K562 (cell line): Measurements from ENCODE around the gene KLHL30. TPM values are rescaled to one million over a fixed set of nuclear protein-coding genes. Genes with fewer than 3 reads are reported as not detected.

Experiments used
- ATAC-seq: fragments of 200-7000 bp; cut with Tn5 transposase; 3 replicates; pipeline ENCODE4 v1.9.1; 2020; ENCODE audit warnings: moderate library complexity
- BruUV-seq: library from RNA; stranded (reverse); fragments of 400-500 nt; replicated peaks from 2 replicates; lab custom pipeline; 2021; lab: Mats Ljungman, UMichigan
- CTCF ChIA-PET: fragments of 300-600 bp; formaldehyde crosslinking; extraction: SDS; loops from one replicate; lab custom pipeline; 2021; ENCODE audit warnings: low intra/inter-chr PET ratio; lab: Yijun Ruan, JAX
- POLR2A ChIA-PET: fragments of 300-600, 350-650 bp; sonication (Branson Sonifier 250); formaldehyde crosslinking; extraction: SDS; loops from one replicate; lab custom pipeline; 2021; ENCODE audit warnings: antibody characterized with exemption, inconsistent platforms; lab: Yijun Ruan, JAX
- DNase-seq, 4 experiments: peaks; one replicate each; pipeline versions ENCODE4 v3.0.0 to v3.0.0-alpha.2; 2011 to 2018; ENCODE audit warnings: low spot score in 3 of 4, mixed read lengths in 3 of 4; ENCODE audit errors: extremely low read depth in 1 of 4
- FAIRE-seq: peaks from 2 replicates; lab custom pipeline; 2011; peaks lifted over from hg19 to GRCh38; lab: Jason Lieb, UNC
- H2AFZ ChIP-seq: 2 replicates; pipeline ENCODE4 v1.6.0; 2011; ENCODE audit warnings: low read depth, low read length, control low read depth, inconsistent platforms
- H3K27ac ChIP-seq: fragments of 200-600 bp; 3 replicates; pipeline ENCODE4 v1.8.0; 2011; ENCODE audit warnings: low read depth, mild to moderate bottlenecking, control low read depth, inconsistent platforms, low read length, moderate library complexity, mixed read lengths; ENCODE audit errors: extremely low read depth
- H3K27me3 ChIP-seq, 2 experiments: fragments of 300-600 bp in 1 of 2; 2 replicates in 1 of 2; 3 replicates in 1 of 2; pipeline versions ENCODE4 v1.6.0 to v1.8.0; 2011; ENCODE audit warnings: inconsistent platforms in 2 of 2, low read length in 2 of 2, mild to moderate bottlenecking in 1 of 2, mixed read lengths in 1 of 2, moderate library complexity in 1 of 2; ENCODE audit not compliant: control insufficient read depth in 2 of 2, insufficient read depth in 2 of 2
- H3K36me3 ChIP-seq: fragments of 300-600 bp; 3 replicates; pipeline ENCODE4 v1.8.0; 2011; ENCODE audit warnings: mild to moderate bottlenecking, low read length, inconsistent platforms; ENCODE audit not compliant: control insufficient read depth, insufficient read depth
- H3K4me1 ChIP-seq, 2 experiments: fragments of 200-600 bp in 1 of 2; replicated peaks in 1 of 2; 2 replicates in 1 of 2; 3 replicates in 1 of 2; pipeline versions ENCODE4 v1.5.1 to v1.8.0; 2011; ENCODE audit warnings: inconsistent platforms in 2 of 2, low read length in 2 of 2, mild to moderate bottlenecking in 1 of 2, mixed read lengths in 1 of 2, moderate library complexity in 1 of 2; ENCODE audit not compliant: control insufficient read depth in 2 of 2, insufficient read depth in 2 of 2
- H3K4me2 ChIP-seq: 2 replicates; pipeline ENCODE4 v1.6.1; 2011; ENCODE audit warnings: low read length, control low read depth, inconsistent platforms, mixed read lengths; ENCODE audit not compliant: insufficient read depth
- H3K4me3 ChIP-seq: fragments of 200-600 bp; sonication (generic), shearing (Covaris generic); 2 replicates; pipeline ENCODE4 v1.5.1; 2016; ENCODE audit warnings: control low read depth, inconsistent platforms
- H3K79me2 ChIP-seq: fragments of 200-600 bp; 3 replicates; pipeline ENCODE4 v1.8.0; 2011; ENCODE audit warnings: low read length, inconsistent platforms; ENCODE audit not compliant: control insufficient read depth, insufficient read depth
- H3K9ac ChIP-seq, 2 experiments: 2 replicates each; pipeline versions ENCODE4 v1.6.0 to v1.6.1; 2011; ENCODE audit warnings: low read depth in 2 of 2, low read length in 2 of 2, control low read depth in 1 of 2, inconsistent platforms in 1 of 2, mild to moderate bottlenecking in 1 of 2, mixed read lengths in 1 of 2; ENCODE audit not compliant: insufficient read depth in 1 of 2
- H3K9me1 ChIP-seq: one replicate; pipeline ENCODE4 v1.6.0; 2011; ENCODE audit warnings: inconsistent platforms, mild to moderate bottlenecking, low read length, moderate library complexity; ENCODE audit not compliant: control insufficient read depth, insufficient read depth
- H3K9me3 ChIP-seq: replicated peaks from 2 replicates; pipeline ENCODE4 v1.5.1; 2011; ENCODE audit warnings: low read depth, low read length, inconsistent platforms; ENCODE audit not compliant: control insufficient read depth, insufficient read depth
- H4K20me1 ChIP-seq: replicated peaks from 2 replicates; pipeline ENCODE4 v1.6.1; 2011; ENCODE audit warnings: low read length, inconsistent platforms, mixed read lengths; ENCODE audit not compliant: control insufficient read depth, insufficient read depth
- ERF ChIP-seq: fragments of 450-650 bp; formaldehyde crosslinking; IDR thresholded peaks from 2 replicates; pipeline ENCODE4 v1.4.0; 2020; ENCODE audit warnings: mild to moderate bottlenecking, mixed read lengths
- ZNF184 ChIP-seq: sonication (generic); formaldehyde crosslinking; IDR thresholded peaks from 2 replicates; pipeline ENCODE4 v1.5.0; 2020; ENCODE audit warnings: missing genetic modification reagents
- ZNF57 ChIP-seq: fragments of 450-650 bp; formaldehyde crosslinking; IDR thresholded peaks from 2 replicates; pipeline ENCODE4 v1.4.0; 2020; ENCODE audit warnings: mild to moderate bottlenecking, moderate library complexity
- WGBS: fragments of 100-300 bp; shearing (Covaris generic); methylation state at CpG from one replicate; pipeline ENCODE4 v1.1.6; 2016; ENCODE audit warnings: low coverage, mixed read lengths; ENCODE audit not compliant: insufficient coverage; ENCODE audit errors: missing lambda C conversion rate; 5-methylcytosine and 5-hydroxymethylcytosine counted together
- in situ Hi-C: fragments of 300-500 bp; cut with MboI; formaldehyde crosslinking; loops from 4 replicates; pipeline ENCODE4 v1.15.0; 2018; ENCODE audit warnings: inconsistent platforms, mixed read lengths
- intact Hi-C: fragments of 100-400 bp; cut with micrococcal nuclease; formaldehyde crosslinking; loops from 2 replicates; pipeline ENCODE4 v1.14.2; 2022
- polyA plus RNA-seq, 8 experiments: library from polyadenylated mRNA; depleted of rRNA in 4 of 8; stranded (reverse) in 5 of 8; unstranded in 3 of 8; fragments of >200 nt; fragmentation: Nextera tagmentation in 2 of 8; fragmentation: Illumina TruSeq in 1 of 8; extraction: Ambion mirVana in 2 of 8; extraction: Trizol in 1 of 8; gene quantifications; 2 replicates each; pipeline versions ENCODE4 v1.2.1 to v1.2.3, GENCODE V29; 2011 to 2014; ENCODE audit warnings: inconsistent platforms in 1 of 8, missing spikeins in 1 of 8
- total RNA-seq, 7 experiments: library from RNA; depleted of rRNA in 6 of 7; stranded (reverse); fragments of >200 nt in 6 of 7; fragmentation: Illumina TruSeq in 2 of 7; extraction: Trizol in 2 of 7; gene quantifications; 2 replicates each; pipeline versions ENCODE4 v1.2.1 to v1.2.3, GENCODE V29; 2011 to 2021; ENCODE audit warnings: low replicate concordance in 1 of 7

Gene KLHL30
- total and polyA plus RNA-seq, 9 of the 15 experiments (the other 6 are each of a cell fraction or from before 2014, with no cell fraction given), result 0.04 TPM; not detected in 8

DNA sequence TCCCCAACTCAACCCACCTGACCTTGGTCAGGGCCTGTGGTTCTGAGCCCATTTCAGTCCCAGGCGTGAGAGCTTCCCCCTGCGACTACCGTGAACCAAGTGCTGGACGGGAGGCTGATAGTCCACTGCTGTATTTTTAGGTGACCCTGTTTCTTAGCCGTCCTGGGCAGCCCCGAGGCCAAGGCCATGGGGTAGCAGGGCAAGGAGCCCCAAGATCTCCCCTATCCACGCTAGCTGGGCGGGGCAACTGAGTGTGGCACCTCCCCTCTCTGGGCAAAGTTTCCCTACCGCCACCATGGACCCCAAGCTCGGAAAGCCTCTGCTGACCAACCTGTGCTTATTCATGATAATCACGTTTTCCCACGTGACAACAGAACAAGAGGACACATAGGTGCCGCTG, 583 bp upstream of the KLHL30 start:
- intact Hi-C loops, result loop anchor here (10.0 kb wide), 1 partner anchor 283 kb away; the partner anchor contains the start of gene RAMP1
- in situ Hi-C loops, result no loop called here
- POLR2A ChIA-PET, result interaction anchor here (0.5 kb wide), 1 partner anchor 25 kb away, joined by 3 read pairs; no protein-coding TSS in a partner anchor
- Histone ChIP-seq H3K27me3 (peaks cover 3 to 14% of the 10 kb centered on the region in 2 experiments; a peak in 3 of 5 replicates), H4K20me1 (peaks cover 2% of the 10 kb centered on the region; the same call in 1 of the 2 replicates), H3K79me2 (no peaks in the 10 kb centered on the region)
- DNase-seq, result no peak
- FAIRE-seq, result no peak
- no peak for TF ChIP-seq ZNF57 (CRISPR knock-in tag)
- TF ChIP-seq ERF (CRISPR knock-in tag), result no peak
- TF ChIP-seq ZNF184 (CRISPR knock-in tag), result no peak
- TF ChIP-seq, all 486 proteins: peak for 0
- CTCF ChIA-PET, result no interaction called here
- H3K4me1 ChIP-seq, result peaks cover 6 to 59% of the 10 kb centered on the region in 2 experiments; a peak in 4 of 5 replicates
- BruUV-seq, result no TSS peak
- no peak overlapping the region for H3K4me3 ChIP-seq
- H3K9ac ChIP-seq, result no peak overlapping the region
- no peak for ATAC-seq
- no peak overlapping the region for H3K27ac ChIP-seq
- H2AFZ ChIP-seq, result no peak overlapping the region
- H3K4me2 ChIP-seq, result no peak overlapping the region
- H3K9me3 ChIP-seq, result no peaks in the 10 kb centered on the region
- no peaks in the 10 kb centered on the region for H3K36me3 ChIP-seq
- WGBS, result 76% methylated on average over 10 of the region's 13 CpGs
- no peaks in the 10 kb centered on the region for H3K9me1 ChIP-seq
